ENCODE measurements around the gene KRT13.

Gene KRT13

GRCh38 chr17:41536741-41537613 is 31.6 kb upstream of the KRT13 start:
- DNase-seq: no peak

GRCh38 chr17:41535764-41536481 is 30.5 kb upstream of the KRT13 start:
- no peak for DNase-seq

GRCh38 chr17:41534899-41535546 is 29.6 kb upstream of the KRT13 start:
- no peak for DNase-seq

- no peak for DNase-seq
Observed at GRCh38 chr17:41533613-41534012, 28.2 kb upstream of the KRT13 start.

GRCh38 chr17:41532947-41533570 is 27.6 kb upstream of the KRT13 start:
- no peak for DNase-seq

GRCh38 chr17:41531993-41532392 is 26.6 kb upstream of the KRT13 start:
- DNase-seq: no peak

- DNase-seq: no peak
Observed at GRCh38 chr17:41530062-41531048, 24.9 kb upstream of the KRT13 start.

- DNase-seq: no peak
Observed at GRCh38 chr17:41529491-41529915, 24.1 kb upstream of the KRT13 start.

- DNase-seq: no peak
Observed at GRCh38 chr17:41528959-41529353, 23.5 kb upstream of the KRT13 start.

- DNase-seq: no peak
Observed at GRCh38 chr17:41527063-41528023, 21.9 kb upstream of the KRT13 start.

GRCh38 chr17:41524261-41524660 is 18.8 kb upstream of the KRT13 start:
- no peak for DNase-seq

GRCh38 chr17:41523787-41524186 is 18.4 kb upstream of the KRT13 start:
- DNase-seq: no peak

GRCh38 chr17:41523225-41523593 is 17.8 kb upstream of the KRT13 start:
- DNase-seq: no peak

- DNase-seq: no peak
Observed at GRCh38 chr17:41522301-41523224, 17.2 kb upstream of the KRT13 start.

- no peak for DNase-seq
Observed at GRCh38 chr17:41521574-41522261, 16.3 kb upstream of the KRT13 start.

GRCh38 chr17:41520821-41521521 is 15.6 kb upstream of the KRT13 start:
- DNase-seq: no peak

GRCh38 chr17:41519501-41520224 is 14.3 kb upstream of the KRT13 start:
- no peak for DNase-seq

All from CD4-positive, alpha-beta T cell treated with Interleukin-12 subunit alpha and Interleukin-12 subunit beta, for 1 hour (primary cell).